Mesendoderm (in vitro differentiated cells): Measurements from ENCODE around the gene RSAD2.

Source experiments
- DNase-seq: peaks from one replicate; pipeline ENCODE4 v3.0.0; 2013
- H2AK5ac ChIP-seq: 2 replicates; pipeline ENCODE4 v1.6.1; 2013; ENCODE audit warnings: low read length, inconsistent platforms
- H2BK120ac ChIP-seq: 2 replicates; pipeline ENCODE4 v1.6.1; 2013; ENCODE audit warnings: low read depth, mild to moderate bottlenecking, low read length, moderate library complexity, mixed read lengths
- H2BK15ac ChIP-seq: replicated peaks from 2 replicates; pipeline ENCODE4 v1.6.1; 2013; ENCODE audit warnings: low read depth, mild to moderate bottlenecking, moderate library complexity
- H2BK5ac ChIP-seq: 2 replicates; pipeline ENCODE4 v1.6.1; 2013; ENCODE audit warnings: low read length, inconsistent platforms
- H3K18ac ChIP-seq: 2 replicates; pipeline ENCODE4 v1.6.1; 2013; ENCODE audit warnings: mild to moderate bottlenecking, low read length, mixed read lengths
- H3K23ac ChIP-seq: one replicate; pipeline ENCODE4 v1.6.1; 2013; ENCODE audit warnings: low read length
- H3K27ac ChIP-seq: 2 replicates; pipeline ENCODE4 v1.5.1; 2013; ENCODE audit warnings: low read depth, mild to moderate bottlenecking, inconsistent platforms, low read length, moderate library complexity
- H3K27me3 ChIP-seq: 2 replicates; pipeline ENCODE4 v1.6.1; 2013; ENCODE audit warnings: low read length, control low read depth, mild to moderate bottlenecking, inconsistent platforms; ENCODE audit not compliant: insufficient read depth, poor library complexity
- H3K36me3 ChIP-seq: 2 replicates; pipeline ENCODE4 v1.6.1; 2013; ENCODE audit warnings: low read length, inconsistent platforms; ENCODE audit not compliant: control insufficient read depth, insufficient read depth
- H3K4ac ChIP-seq: one replicate; pipeline ENCODE4 v1.6.1; 2013; ENCODE audit warnings: low read depth, mild to moderate bottlenecking, low read length, moderate library complexity
- H3K4me1 ChIP-seq: 2 replicates; pipeline ENCODE4 v1.6.1; 2013; ENCODE audit warnings: low read depth, low read length, inconsistent platforms; ENCODE audit not compliant: control insufficient read depth
- H3K4me2 ChIP-seq: 2 replicates; pipeline ENCODE4 v1.6.1; 2013; ENCODE audit warnings: low read length
- H3K4me3 ChIP-seq: 2 replicates; pipeline ENCODE4 v1.5.1; 2013; ENCODE audit warnings: mild to moderate bottlenecking, low read length
- H3K56ac ChIP-seq: one replicate; pipeline ENCODE4 v1.6.1; 2013; ENCODE audit warnings: low read length
- H3K79me1 ChIP-seq: 2 replicates; pipeline ENCODE4 v1.6.1; 2013; ENCODE audit warnings: low read length, inconsistent platforms
- H3K79me2 ChIP-seq: 2 replicates; pipeline ENCODE4 v1.6.1; 2013; ENCODE audit warnings: mild to moderate bottlenecking, low read length; ENCODE audit not compliant: control insufficient read depth, insufficient read depth
- H3K9ac ChIP-seq: 2 replicates; pipeline ENCODE4 v1.6.1; 2013; ENCODE audit warnings: low read length, inconsistent platforms
- H4K5ac ChIP-seq: one replicate; pipeline ENCODE4 v1.6.1; 2013; ENCODE audit warnings: low read length
- H4K8ac ChIP-seq: one replicate; pipeline ENCODE4 v1.6.1; 2013; ENCODE audit warnings: low read depth, mild to moderate bottlenecking, control low read depth, low read length, moderate library complexity
- WGBS: extraction: QIAGEN DNeasy Blood & Tissue Kit; methylation state at CpG from one replicate; pipeline ENCODE4 v1.1.7; 2013; ENCODE audit warnings: low lambda C conversion rate, missing lambda C conversion rate; ENCODE audit not compliant: insufficient coverage; ENCODE audit errors: extremely low coverage; 5-methylcytosine and 5-hydroxymethylcytosine counted together

RSAD2 gene

GRCh38 chr2:6834163-6834562, 43.4 kb upstream of the RSAD2 start:
- no peaks in the 10 kb centered on the region for H3K79me2 ChIP-seq
- H4K8ac ChIP-seq, result no peak overlapping the region
- H3K18ac ChIP-seq, result no peak overlapping the region
- no peaks in the 10 kb centered on the region for H3K27me3 ChIP-seq
- H2BK120ac ChIP-seq, result no peak overlapping the region
- H3K4ac ChIP-seq, result no peak overlapping the region
- no peaks in the 10 kb centered on the region for H3K79me1 ChIP-seq
- no peak overlapping the region for H4K5ac ChIP-seq
- no peak overlapping the region for H2BK15ac ChIP-seq
- H2BK5ac ChIP-seq, result no peak overlapping the region
- no peak overlapping the region for H3K9ac ChIP-seq
- H3K36me3 ChIP-seq, result no peaks in the 10 kb centered on the region
- no peak overlapping the region for H3K56ac ChIP-seq
- no peak overlapping the region for H2AK5ac ChIP-seq
- H3K23ac ChIP-seq, result no peak overlapping the region
- H3K4me1 ChIP-seq, result no peaks in the 10 kb centered on the region
- DNase-seq, result no peak
- no peak overlapping the region for H3K4me3 ChIP-seq
- no peak overlapping the region for H3K27ac ChIP-seq
- H3K4me2 ChIP-seq, result no peak overlapping the region

GRCh38 chr2:6835467-6835866, 42.1 kb upstream of the RSAD2 start:
- DNase-seq, result no peak
- H2BK15ac ChIP-seq, result no peak overlapping the region

GRCh38 chr2:6838673-6839319, 38.8 kb upstream of the RSAD2 start:
- Histone ChIP-seq H3K79me2 (no peaks in the 10 kb centered on the region), H3K27ac (no peak overlapping the region), H2AK5ac (no peak overlapping the region), H3K23ac (no peak overlapping the region), H2BK120ac (no peak overlapping the region), H3K56ac (no peak overlapping the region), H3K4me3 (no peak overlapping the region), H3K79me1 (no peaks in the 10 kb centered on the region), H3K18ac (no peak overlapping the region), H4K8ac (no peak overlapping the region), H3K9ac (no peak overlapping the region), H3K36me3 (no peaks in the 10 kb centered on the region), H2BK15ac (no peak overlapping the region), H3K27me3 (no peaks in the 10 kb centered on the region), H3K4me1 (no peaks in the 10 kb centered on the region), H4K5ac (no peak overlapping the region), H3K4me2 (no peak overlapping the region), H3K4ac (no peak overlapping the region), H2BK5ac (no peak overlapping the region)
- no CpG with 5 or more reads among the region's 4 CpGs for WGBS
- DNase-seq, result no peak

More at GRCh38 chr2:6835467-6835866, 42.1 kb upstream of the RSAD2 start:
- H2AK5ac ChIP-seq, result no peak overlapping the region
- no peaks in the 10 kb centered on the region for H3K4me1 ChIP-seq
- no peaks in the 10 kb centered on the region for H3K27me3 ChIP-seq
- H3K27ac ChIP-seq, result no peak overlapping the region
- no peak overlapping the region for H3K9ac ChIP-seq
- no peaks in the 10 kb centered on the region for H3K79me2 ChIP-seq
- no peak overlapping the region for H2BK5ac ChIP-seq
- no peak overlapping the region for H2BK120ac ChIP-seq
- no peak overlapping the region for H3K4me3 ChIP-seq
- no peak overlapping the region for H3K4ac ChIP-seq
- no peaks in the 10 kb centered on the region for H3K36me3 ChIP-seq
- no peak overlapping the region for H4K8ac ChIP-seq
- H3K79me1 ChIP-seq, result no peaks in the 10 kb centered on the region
- no peak overlapping the region for H3K56ac ChIP-seq
- no peak overlapping the region for H3K18ac ChIP-seq
- H3K23ac ChIP-seq, result no peak overlapping the region
- no peak overlapping the region for H3K4me2 ChIP-seq
- no peak overlapping the region for H4K5ac ChIP-seq

GRCh38 chr2:6841537-6842287, 35.9 kb upstream of the RSAD2 start:
- H3K79me1 ChIP-seq, result no peaks in the 10 kb centered on the region
- H3K4me3 ChIP-seq, result no peak overlapping the region
- no peak overlapping the region for H3K27ac ChIP-seq
- no CpG with 5 or more reads among the region's 2 CpGs for WGBS
- no peak overlapping the region for H2BK120ac ChIP-seq
- no peaks in the 10 kb centered on the region for H3K79me2 ChIP-seq
- no peak overlapping the region for H3K4me2 ChIP-seq
- DNase-seq, result no peak
- H3K9ac ChIP-seq, result no peak overlapping the region
- H3K18ac ChIP-seq, result no peak overlapping the region
- H3K36me3 ChIP-seq, result no peaks in the 10 kb centered on the region
- H2AK5ac ChIP-seq, result no peak overlapping the region
- H3K4me1 ChIP-seq, result no peaks in the 10 kb centered on the region
- no peaks in the 10 kb centered on the region for H3K27me3 ChIP-seq
- H2BK5ac ChIP-seq, result no peak overlapping the region
- H3K4ac ChIP-seq, result no peak overlapping the region
- no peak overlapping the region for H4K8ac ChIP-seq
- no peak overlapping the region for H2BK15ac ChIP-seq
- H3K56ac ChIP-seq, result no peak overlapping the region
- H4K5ac ChIP-seq, result no peak overlapping the region
- H3K23ac ChIP-seq, result no peak overlapping the region

- Histone ChIP-seq H3K9ac (no peak overlapping the region), H3K18ac (no peak overlapping the region), H4K5ac (no peak overlapping the region), H3K79me1 (no peaks in the 10 kb centered on the region), H3K4ac (no peak overlapping the region), H3K4me1 (no peaks in the 10 kb centered on the region), H3K56ac (no peak overlapping the region), H2BK15ac (no peak overlapping the region), H4K8ac (no peak overlapping the region), H2AK5ac (no peak overlapping the region), H2BK120ac (no peak overlapping the region), H3K23ac (no peak overlapping the region), H3K27ac (no peak overlapping the region), H3K4me2 (no peak overlapping the region), H3K4me3 (no peak overlapping the region), H3K79me2 (no peaks in the 10 kb centered on the region), H3K36me3 (no peaks in the 10 kb centered on the region), H3K27me3 (no peaks in the 10 kb centered on the region), H2BK5ac (no peak overlapping the region)
- whole genome bisulfite sequencing, result no CpG with 5 or more reads among the region's 3 CpGs
- DNase-seq, result peak; percentile 35
These were observed 32.3 kb upstream of the RSAD2 start for GRCh38 chr2:6845312-6845711.

- no peaks in the 10 kb centered on the region for H3K79me2 ChIP-seq
- no peak overlapping the region for H3K18ac ChIP-seq
- no peak overlapping the region for H2BK15ac ChIP-seq
- no peaks in the 10 kb centered on the region for H3K36me3 ChIP-seq
- H2BK120ac ChIP-seq, result no peak overlapping the region
- no peak overlapping the region for H4K5ac ChIP-seq
- no peak overlapping the region for H2AK5ac ChIP-seq
- no peak overlapping the region for H2BK5ac ChIP-seq
- no peak overlapping the region for H3K4ac ChIP-seq
- no peak overlapping the region for H3K4me2 ChIP-seq
- H3K4me1 ChIP-seq, result no peaks in the 10 kb centered on the region
- H4K8ac ChIP-seq, result no peak overlapping the region
- no peak overlapping the region for H3K56ac ChIP-seq
- WGBS, result no CpG with 5 or more reads among the region's 2 CpGs
- no peak overlapping the region for H3K9ac ChIP-seq
- no peak for DNase-seq
- no peak overlapping the region for H3K23ac ChIP-seq
- H3K4me3 ChIP-seq, result no peak overlapping the region
- H3K27ac ChIP-seq, result no peak overlapping the region
- H3K79me1 ChIP-seq, result no peaks in the 10 kb centered on the region
- no peaks in the 10 kb centered on the region for H3K27me3 ChIP-seq
These were observed 31.7 kb upstream of the RSAD2 start for GRCh38 chr2:6845903-6846302.
